Lung (tissue), 12 donors: ENCODE data around the gene OPHN1. TPM values are rescaled to one million over a fixed set of nuclear protein-coding genes. Genes with fewer than 3 reads are reported as not detected.

Experiments used
- ATAC-seq: fragments of 200-7000 bp; cut with Tn5 transposase; one replicate; pipeline ENCODE4 v1.9.1; 2020; ENCODE audit warnings: moderate number of reproducible peaks; ENCODE audit not compliant: insufficient read depth, low FRiP score
- DNase-seq, 3 donors: peaks; one replicate each; pipeline ENCODE4 v3.0.0-alpha.2; 2013 to 2017
- H3K27ac ChIP-seq, 2 donors: one replicate each; pipeline ENCODE4 v1.5.1; 2013; ENCODE audit warnings: mild to moderate bottlenecking in 2 of 2, moderate library complexity in 2 of 2, control low read depth in 1 of 2, inconsistent platforms in 1 of 2, low read depth in 1 of 2, low read length in 1 of 2
- H3K27me3 ChIP-seq, 3 donors: one replicate each; pipeline ENCODE4 v1.5.1; 2013; ENCODE audit warnings: low read length in 2 of 3; ENCODE audit not compliant: control insufficient read depth in 3 of 3, insufficient read depth in 3 of 3
- H3K36me3 ChIP-seq, 4 donors: one replicate each; pipeline ENCODE4 v1.5.1; 2013; ENCODE audit warnings: low read length in 4 of 4, mild to moderate bottlenecking in 1 of 4, moderate library complexity in 1 of 4; ENCODE audit not compliant: control insufficient read depth in 4 of 4, insufficient read depth in 4 of 4
- H3K4me1 ChIP-seq, 5 donors: one replicate each; pipeline ENCODE4 v1.5.1; 2013; ENCODE audit warnings: low read length in 5 of 5, mild to moderate bottlenecking in 2 of 5, moderate library complexity in 1 of 5; ENCODE audit not compliant: control insufficient read depth in 5 of 5, insufficient read depth in 5 of 5
- H3K4me3 ChIP-seq: one replicate; pipeline ENCODE4 v1.5.1; 2013; ENCODE audit warnings: mild to moderate bottlenecking, control low read depth, moderate library complexity
- H3K9ac ChIP-seq, 2 donors: one replicate each; pipeline ENCODE4 v1.5.1; 2013; ENCODE audit warnings: low read length in 2 of 2, control low read depth in 1 of 2; ENCODE audit not compliant: insufficient read depth in 1 of 2
- H3K9me3 ChIP-seq, 4 donors: one replicate each; pipeline ENCODE4 v1.5.1; 2013; ENCODE audit warnings: low read length in 3 of 4, mild to moderate bottlenecking in 1 of 4, moderate library complexity in 1 of 4; ENCODE audit not compliant: control insufficient read depth in 4 of 4, insufficient read depth in 3 of 4
- CTCF ChIP-seq: IDR thresholded peaks from 2 replicates; pipeline ENCODE4 v1.5.1; 2012; ENCODE audit warnings: mild to moderate bottlenecking; ENCODE audit errors: control extremely low read depth, extremely low read depth
- WGBS, 2 donors: extraction: QIAGEN DNeasy Blood & Tissue Kit; methylation state at CpG; one replicate each; pipeline ENCODE4 v1.1.7; 2013; 5-methylcytosine and 5-hydroxymethylcytosine counted together
- polyA plus RNA-seq, 2 donors: library from polyadenylated mRNA; stranded (reverse); fragments of 200-250 nt; gene quantifications; one replicate each; pipeline ENCODE4 v1.2.1, GENCODE V29; 2013
- total RNA-seq, 2 donors: library from RNA; depleted of rRNA in 1 of 2; stranded (reverse); fragments of >200 nt in 1 of 2; gene quantifications; one replicate each; pipeline ENCODE4 v1.2.1, GENCODE V29; 2014 to 2021
- donor health status: control.
- donor health status: control.
- donor health status: Bipolar disorder and iron deficiency.
- donor health status: healthy.
- donor health status: DM: yes; HTN: yes; CAD: no.

Gene OPHN1
- total and polyA plus RNA-seq, 4 donors, result 1.1 to 22.0 (median 6.8) TPM

DNA sequence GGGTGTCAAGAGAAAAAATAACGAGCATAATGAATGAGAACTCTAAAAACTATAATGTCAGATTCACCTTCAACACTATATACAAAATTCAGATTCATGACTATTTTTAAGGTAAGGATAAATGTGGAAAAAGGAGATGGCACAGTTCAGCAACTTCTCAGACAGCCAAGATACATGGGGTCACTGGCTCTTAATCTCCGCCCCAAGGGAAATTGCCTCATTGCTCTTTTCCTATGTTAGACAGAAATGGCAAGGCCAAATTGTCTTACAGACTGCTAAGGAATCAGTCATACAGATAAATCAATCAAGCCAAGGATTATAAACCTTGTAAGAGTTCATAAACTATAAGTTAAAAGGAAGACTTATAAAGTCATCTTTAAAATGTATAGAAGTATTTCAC lies 183.4 kb downstream of the OPHN1 start:
- DNase-seq, result peak in 1 of 3 donors; percentile 7

DNA sequence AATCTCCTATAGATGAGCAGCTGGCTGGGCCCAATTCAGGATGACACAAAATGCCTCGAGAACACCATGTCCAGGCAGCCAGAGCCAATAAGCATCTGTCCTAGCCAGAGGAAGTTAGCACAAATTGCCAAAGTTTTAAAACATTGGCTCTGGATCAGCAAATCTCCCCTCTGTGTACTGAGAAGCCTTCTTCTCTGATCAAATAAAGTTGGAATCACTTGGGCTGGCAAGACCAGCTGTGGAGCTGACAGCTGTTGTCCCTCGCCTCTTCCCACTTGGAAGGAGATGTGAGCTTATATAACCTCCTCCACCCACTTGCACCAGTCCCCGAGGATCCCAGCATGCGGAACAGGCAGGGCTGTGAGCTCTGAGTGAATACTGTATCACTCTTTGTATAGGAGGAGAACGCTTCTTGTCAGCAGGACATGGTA lies 183.9 kb downstream of the OPHN1 start:
- TF ChIP-seq CTCF, result no peak
- Histone ChIP-seq H3K9ac (no peak overlapping the region), H3K27ac (no peak overlapping the region), H3K4me3 (no peak overlapping the region), H3K27me3 (no peaks in the 10 kb centered on the region), H3K9me3 (no peaks in the 10 kb centered on the region), H3K36me3 (no peaks in the 10 kb centered on the region), H3K4me1 (peaks cover 0 to 3% (median 0%) of the 10 kb centered on the region in 5 donors)
- DNase-seq (peak; percentile 67 to 85 (median 67)), ATAC-seq (no peak)
- 46 to 72% methylated on average over 5 of the region's 5 CpGs for WGBS, 2 donors

More for the DNA sequence above, 183.4 kb downstream of the OPHN1 start:
- no peak for ATAC-seq
- Histone ChIP-seq H3K9me3 (no peaks in the 10 kb centered on the region), H3K9ac (no peak overlapping the region), H3K27me3 (no peaks in the 10 kb centered on the region), H3K27ac (no peak overlapping the region), H3K4me1 (peaks cover 0 to 3% (median 0%) of the 10 kb centered on the region in 5 donors), H3K4me3 (no peak overlapping the region), H3K36me3 (no peaks in the 10 kb centered on the region)
- TF ChIP-seq CTCF, result no peak
- 39 to 56% methylated on average over 2 of the region's 2 CpGs for WGBS, 2 donors

DNA sequence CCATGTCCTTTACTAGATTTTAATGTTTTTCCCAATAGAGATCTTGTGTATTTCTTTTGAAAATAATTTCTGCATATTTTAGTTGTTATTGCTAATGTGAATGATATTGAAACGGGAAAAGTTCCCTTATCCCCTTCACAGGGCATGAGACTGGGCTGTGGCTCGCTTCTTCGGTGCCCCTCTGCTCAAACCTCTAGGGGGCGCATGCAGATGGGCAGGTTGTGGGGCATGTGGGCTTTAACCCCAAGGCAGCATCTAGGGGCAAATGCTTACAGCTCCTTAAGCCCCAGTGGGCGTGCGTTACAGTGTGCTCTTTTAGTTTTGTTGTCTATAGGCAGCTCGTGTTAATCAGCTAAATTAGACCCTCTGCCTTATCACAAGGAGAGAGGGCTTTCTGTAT lies 194.7 kb downstream of the OPHN1 start:
- no peak overlapping the region for H3K9ac ChIP-seq
- TF ChIP-seq CTCF, result no peak
- H3K27me3 ChIP-seq, result no peaks in the 10 kb centered on the region
- H3K27ac ChIP-seq, result no peak overlapping the region
- no peak overlapping the region for H3K4me3 ChIP-seq
- H3K9me3 ChIP-seq, result peaks cover 0 to 3% (median 0%) of the 10 kb centered on the region in 4 donors
- no peak for DNase-seq
- ATAC-seq, result no peak
- 68 to 92% methylated on average over 7 of the region's 7 CpGs for WGBS, 2 donors
- no peaks in the 10 kb centered on the region for H3K36me3 ChIP-seq
- H3K4me1 ChIP-seq, result no peaks in the 10 kb centered on the region
